B cell (primary cell): ENCODE results near the gene GDF2. TPM values are rescaled to one million over a fixed set of nuclear protein-coding genes. Genes with fewer than 3 reads are reported as not detected.

Source experiments
- ATAC-seq: fragments of 200-7000 bp; cut with Tn5 transposase; one replicate; pipeline ENCODE4 v1.10.0; 2021; ENCODE audit warnings: low read depth, mild to moderate bottlenecking, moderate number of reproducible peaks, moderate library complexity
- CTCF ChIA-PET: fragments of 350-600 bp; sonication (Branson Sonifier 250); formaldehyde crosslinking; loops from one replicate; lab custom pipeline; 2021; ENCODE audit warnings: antibody characterized with exemption, inconsistent platforms; lab: Charles Lee
- POLR2A ChIA-PET: fragments of 350-600 bp; sonication (Branson Sonifier 250); formaldehyde crosslinking; loops from one replicate; lab custom pipeline; 2021; ENCODE audit warnings: antibody characterized with exemption; lab: Charles Lee
- DNase-seq: peaks from one replicate; pipeline ENCODE4 v3.0.0; 2013
- H2AFZ ChIP-seq: 2 replicates; pipeline ENCODE4 v1.6.1; 2012; ENCODE audit warnings: mild to moderate bottlenecking, low read depth, low read length; ENCODE audit not compliant: insufficient read depth, poor library complexity, severe bottlenecking
- H3K27ac ChIP-seq, 2 donors: 1 replicate in 1 of 2; 2 replicates in 1 of 2; pipeline ENCODE4 v1.5.1; 2012 to 2013; ENCODE audit warnings: low read length in 2 of 2, mild to moderate bottlenecking in 2 of 2, moderate library complexity in 1 of 2
- H3K27me3 ChIP-seq, 4 experiments: fragments of 200-600 bp in 1 of 4; sonication (generic) in 1 of 4; replicated peaks in 1 of 4; 1 replicate in 2 of 4; 2 replicates in 2 of 4; pipeline versions ENCODE4 v1.6.1 to v1.7.0; 2013 to 2016; ENCODE audit warnings: low read length in 3 of 4, mild to moderate bottlenecking in 2 of 4, mixed read lengths in 1 of 4, moderate library complexity in 1 of 4; ENCODE audit not compliant: insufficient read depth in 4 of 4, control insufficient read depth in 3 of 4; ENCODE audit errors: control extremely low read depth in 1 of 4
- H3K36me3 ChIP-seq, 2 experiments: replicated peaks in 1 of 2; 1 replicate in 1 of 2; 2 replicates in 1 of 2; pipeline versions ENCODE4 v1.6.1 to v1.7.1; 2013; ENCODE audit warnings: low read length in 1 of 2; ENCODE audit not compliant: insufficient read depth in 2 of 2, control insufficient read depth in 1 of 2; ENCODE audit errors: control extremely low read depth in 1 of 2, extremely low read depth in 1 of 2
- H3K4me1 ChIP-seq, 2 donors: fragments of 200-600 bp in 1 of 2; sonication (generic) in 1 of 2; 1 replicate in 1 of 2; 2 replicates in 1 of 2; pipeline versions ENCODE4 v1.5.1 to v1.6.1; 2013 to 2017; ENCODE audit warnings: low read length in 2 of 2; ENCODE audit not compliant: control insufficient read depth in 2 of 2, insufficient read depth in 2 of 2
- H3K4me2 ChIP-seq: replicated peaks from 2 replicates; pipeline ENCODE3; 2012; ENCODE audit warnings: mild to moderate bottlenecking, low read depth, low read length; ENCODE audit not compliant: poor library complexity, severe bottlenecking
- H3K4me3 ChIP-seq, 5 experiments: fragments of 200-600 bp in 1 of 5; sonication (generic) in 1 of 5; 1 replicate in 3 of 5; 2 replicates in 2 of 5; pipeline versions ENCODE4 v1.5.1 to v1.7.0; 2011 to 2016; ENCODE audit warnings: low read length in 4 of 5, mild to moderate bottlenecking in 4 of 5, low read depth in 2 of 5, control low read depth in 1 of 5, moderate library complexity in 1 of 5; ENCODE audit not compliant: insufficient read depth in 1 of 5; ENCODE audit errors: control extremely low read depth in 1 of 5, extremely low read depth in 1 of 5
- H3K79me2 ChIP-seq: fragments of 200-600 bp; sonication (generic); one replicate; pipeline ENCODE4 v1.6.0; 2016; ENCODE audit warnings: low read length; ENCODE audit not compliant: control insufficient read depth, insufficient read depth
- H3K9ac ChIP-seq: fragments of 200-600 bp; sonication (generic); 2 replicates; pipeline ENCODE4 v1.6.1; 2017; ENCODE audit warnings: mild to moderate bottlenecking, low read length, moderate library complexity
- H3K9me3 ChIP-seq, 3 donors: one replicate each; pipeline versions ENCODE4 v1.6.1 to v1.7.1; 2013; ENCODE audit warnings: low read length in 2 of 3; ENCODE audit not compliant: control insufficient read depth in 2 of 3, insufficient read depth in 1 of 3; ENCODE audit errors: control extremely low read depth in 1 of 3
- H4K20me1 ChIP-seq: 2 replicates; pipeline ENCODE4 v1.6.0; 2012; ENCODE audit warnings: mild to moderate bottlenecking, low read length; ENCODE audit not compliant: insufficient read depth, control insufficient read depth, poor library complexity, severe bottlenecking
- H3K27ac Mint-ChIP-seq: one replicate; pipeline ENCODE4 v1.8.0; 2021; ENCODE audit warnings: mixed read lengths
- H3K27me3 Mint-ChIP-seq: one replicate; pipeline ENCODE4 v1.8.0; 2021; ENCODE audit warnings: mixed read lengths
- H3K4me1 Mint-ChIP-seq: one replicate; pipeline ENCODE4 v1.8.0; 2021; ENCODE audit warnings: mixed read lengths
- H3K4me3 Mint-ChIP-seq: one replicate; pipeline ENCODE4 v1.8.0; 2021; ENCODE audit warnings: mixed read lengths
- H3K9me3 Mint-ChIP-seq: one replicate; pipeline ENCODE4 v1.8.0; 2022; ENCODE audit warnings: mixed read lengths; ENCODE audit not compliant: insufficient read depth
- CTCF ChIP-seq: fragments of 200-600 bp; IDR thresholded peaks from one replicate; pipeline ENCODE4 v1.8.0; 2022; ENCODE audit warnings: antibody characterized with exemption, mild to moderate bottlenecking
- EZH2 ChIP-seq: IDR thresholded peaks from 2 replicates; pipeline ENCODE4 v1.6.1; 2012; ENCODE audit warnings: borderline replicate concordance, low read depth, mild to moderate bottlenecking, moderate library complexity, low read length; ENCODE audit not compliant: insufficient read depth, poor library complexity, severe bottlenecking
- whole genome bisulfite sequencing: methylation state at CpG from one replicate; pipeline ENCODE4 v1.1.5; 2013; ENCODE audit warnings: missing lambda C conversion rate; ENCODE audit not compliant: insufficient coverage; 5-methylcytosine and 5-hydroxymethylcytosine counted together
- intact Hi-C: fragments of 100-400 bp; cut with micrococcal nuclease; formaldehyde crosslinking; loops from one replicate; pipeline ENCODE4 v1.10.0; 2022
- polyA plus RNA-seq: library from polyadenylated mRNA; depleted of rRNA; stranded (reverse); fragments of >200 nt; gene quantifications from 2 replicates; pipeline ENCODE4 v1.2.3, GENCODE V29; 2012
- total RNA-seq, 2 donors: library from RNA; stranded (reverse); fragments of 120-200 nt in 1 of 2; gene quantifications; 1 replicate in 1 of 2; 2 replicates in 1 of 2; pipeline versions ENCODE4 v1.2.3 to v1.2.4, GENCODE V29; 2013 to 2022

The GDF2 gene
- total and polyA plus RNA-seq, 2 donors (not counting 1 experiment from before 2014, with no cell fraction given), result not detected

GRCh38 chr10:47359101-47359500 is 36.8 kb downstream of the GDF2 start:
- H3K27ac ChIP-seq, result no peak overlapping the region
- no peak overlapping the region for H3K4me3 ChIP-seq
- Mint-ChIP-seq H3K4me3 (no peak overlapping the region), H3K27me3 (no peaks in the 10 kb centered on the region), H3K27ac (no peak overlapping the region), H3K4me1 (no peaks in the 10 kb centered on the region), H3K9me3 (no peaks in the 10 kb centered on the region)
- no peaks in the 10 kb centered on the region for H3K36me3 ChIP-seq
- no peaks in the 10 kb centered on the region for H3K79me2 ChIP-seq
- no peaks in the 10 kb centered on the region for H3K4me1 ChIP-seq
- ChIA-PET CTCF (no interaction called here), POLR2A (no interaction called here)
- H3K9me3 ChIP-seq, result no peaks in the 10 kb centered on the region
- intact Hi-C loops, result no loop called here
- DNase-seq (no peak), ATAC-seq (no peak)
- H4K20me1 ChIP-seq, result no peaks in the 10 kb centered on the region
- 63% methylated on average over 1 of the region's 2 CpGs for WGBS
- H3K9ac ChIP-seq, result no peak overlapping the region
- no peaks in the 10 kb centered on the region for H3K27me3 ChIP-seq
- no peak for TF ChIP-seq EZH2
- no peak for TF ChIP-seq CTCF
- no peak overlapping the region for H2AFZ ChIP-seq
- no peak overlapping the region for H3K4me2 ChIP-seq

- H3K4me1 ChIP-seq, result no peaks in the 10 kb centered on the region
- DNase-seq (no peak), ATAC-seq (no peak)
- 79% methylated on average over 4 of the region's 4 CpGs for WGBS
- Mint-ChIP-seq H3K4me3 (no peak overlapping the region), H3K27ac (no peak overlapping the region), H3K27me3 (no peaks in the 10 kb centered on the region), H3K9me3 (no peaks in the 10 kb centered on the region), H3K4me1 (no peaks in the 10 kb centered on the region)
- no peak for TF ChIP-seq EZH2
- no peak for TF ChIP-seq CTCF
- H3K27ac ChIP-seq, result no peak overlapping the region
- POLR2A ChIA-PET, result no interaction called here
- H4K20me1 ChIP-seq, result no peaks in the 10 kb centered on the region
- H3K36me3 ChIP-seq, result no peaks in the 10 kb centered on the region
- no peaks in the 10 kb centered on the region for H3K9me3 ChIP-seq
- H3K4me3 ChIP-seq, result no peak overlapping the region
- intact Hi-C loops, result no loop called here
- no peak overlapping the region for H3K9ac ChIP-seq
- H3K27me3 ChIP-seq, result no peaks in the 10 kb centered on the region
- H3K79me2 ChIP-seq, result no peaks in the 10 kb centered on the region
- CTCF ChIA-PET, result no interaction called here
- H2AFZ ChIP-seq, result no peak overlapping the region
- no peak overlapping the region for H3K4me2 ChIP-seq
Observed at GRCh38 chr10:47359626-47360418, 37.6 kb downstream of the GDF2 start.
